SK-N-SH treated with all-trans-retinoic acid at 6 μM for 48 hours (cell line): ENCODE data around the gene FCN2.

Experiments
- ATAC-seq: fragments of 200-7000 bp; cut with Tn5 transposase; 3 replicates; pipeline ENCODE4 v1.9.1; 2020; ENCODE audit warnings: mild to moderate bottlenecking, moderate library complexity
- ARNTL ChIP-seq: fragments of 450-650 bp; formaldehyde crosslinking; IDR thresholded peaks from 2 replicates; pipeline ENCODE4 v1.5.0; 2020; ENCODE audit warnings: low read depth, mild to moderate bottlenecking, moderate library complexity, borderline replicate concordance
- BACH2 ChIP-seq: fragments of 250-450 bp; sonication (Bioruptor Pico); IDR thresholded peaks from 2 replicates; pipeline ENCODE4 v1.9.0; 2021; ENCODE audit warnings: mild to moderate bottlenecking, borderline replicate concordance
- CSDC2 ChIP-seq: fragments of 250-450 bp; sonication (Bioruptor Pico); IDR thresholded peaks from 2 replicates; pipeline ENCODE4 v1.5.0; 2020; ENCODE audit warnings: mild to moderate bottlenecking, moderate library complexity
- ESRRG ChIP-seq: fragments of 250-450 bp; sonication (Bioruptor Pico); IDR thresholded peaks from 2 replicates; pipeline ENCODE4 v1.6.1; 2021; ENCODE audit warnings: mild to moderate bottlenecking
- ISL1 ChIP-seq: fragments of 250-450 bp; sonication (Bioruptor Pico); IDR thresholded peaks from 2 replicates; pipeline ENCODE4 v2.1.2; 2022; ENCODE audit warnings: mild to moderate bottlenecking, moderate library complexity
- OSR1 ChIP-seq: fragments of 250-450 bp; sonication (Bioruptor Pico); IDR thresholded peaks from 2 replicates; pipeline ENCODE4 v1.8.0; 2022; ENCODE audit warnings: moderate library complexity, mild to moderate bottlenecking, inconsistent platforms
- PPARA ChIP-seq: fragments of 250-450 bp; sonication (Bioruptor Pico); IDR thresholded peaks from 2 replicates; pipeline ENCODE4 v1.5.0; 2020; ENCODE audit warnings: mild to moderate bottlenecking, borderline replicate concordance
- RARB ChIP-seq: fragments of 250-450 bp; sonication (Bioruptor Pico); IDR thresholded peaks from 2 replicates; pipeline ENCODE4 v1.8.0; 2021; ENCODE audit warnings: mild to moderate bottlenecking, moderate library complexity
- SNAI2 ChIP-seq: fragments of 250-450 bp; sonication (Bioruptor Pico); IDR thresholded peaks from 2 replicates; pipeline ENCODE4 v1.5.0; 2020; ENCODE audit warnings: mild to moderate bottlenecking, moderate library complexity
- TCF4 ChIP-seq: fragments of 250-450 bp; sonication (Bioruptor Pico); IDR thresholded peaks from 2 replicates; pipeline ENCODE4 v1.8.0; 2021; ENCODE audit warnings: mild to moderate bottlenecking, moderate library complexity, borderline replicate concordance
- TOX ChIP-seq: fragments of 250-450 bp; sonication (Bioruptor Pico); IDR thresholded peaks from 2 replicates; pipeline ENCODE4 v1.8.0; 2021; ENCODE audit warnings: mild to moderate bottlenecking, moderate library complexity, borderline replicate concordance
- ZC3H10 ChIP-seq: fragments of 250-450 bp; sonication (Bioruptor Pico); IDR thresholded peaks from 2 replicates; pipeline ENCODE4 v1.5.1; 2021; ENCODE audit warnings: mild to moderate bottlenecking, moderate library complexity
- ZFP3 ChIP-seq: fragments of 250-450 bp; sonication (Bioruptor Pico); IDR thresholded peaks from 2 replicates; pipeline ENCODE4 v1.5.0; 2020; ENCODE audit warnings: mild to moderate bottlenecking, moderate library complexity
- ZFP30 ChIP-seq: fragments of 450-650 bp; formaldehyde crosslinking; IDR thresholded peaks from 2 replicates; pipeline ENCODE4 v1.5.0; 2022; ENCODE audit warnings: mild to moderate bottlenecking, moderate library complexity
- ZNF565 ChIP-seq: fragments of 450-650 bp; formaldehyde crosslinking; conservative IDR thresholded peaks from 2 replicates; pipeline ENCODE4 v1.5.0; 2020; ENCODE audit warnings: low read depth, mild to moderate bottlenecking, moderate library complexity
- ZNF70 ChIP-seq: fragments of 450-650 bp; formaldehyde crosslinking; IDR thresholded peaks from 2 replicates; pipeline ENCODE4 v1.5.0; 2020; ENCODE audit warnings: mild to moderate bottlenecking, moderate library complexity
- ZNF8 ChIP-seq: fragments of 450-650 bp; formaldehyde crosslinking; IDR thresholded peaks from 2 replicates; pipeline ENCODE4 v1.5.0; 2020; ENCODE audit warnings: mild to moderate bottlenecking, moderate library complexity
- TF ChIP-seq, protein P1 (sequence below): fragments of 250-450 bp; sonication (Bioruptor Pico); IDR thresholded peaks from 2 replicates; pipeline ENCODE4 v1.8.0; 2020; ENCODE audit warnings: mild to moderate bottlenecking, moderate library complexity, borderline replicate concordance
- TF ChIP-seq, protein P2 (sequence below): fragments of 250-450 bp; sonication (Bioruptor Pico); IDR thresholded peaks from 2 replicates; pipeline ENCODE4 v1.5.0; 2020; ENCODE audit warnings: mild to moderate bottlenecking, moderate library complexity
- TF ChIP-seq, protein P3 (sequence below): fragments of 250-450 bp; sonication (Bioruptor Pico); IDR thresholded peaks from 2 replicates; pipeline ENCODE4 v1.8.0; 2021; ENCODE audit warnings: low read depth, mild to moderate bottlenecking, moderate library complexity, borderline replicate concordance
- TF ChIP-seq, protein P4 (sequence below): fragments of 250-450 bp; sonication (Bioruptor Pico); IDR thresholded peaks from 2 replicates; pipeline ENCODE4 v1.5.1; 2021; ENCODE audit warnings: mild to moderate bottlenecking, moderate library complexity
- TF ChIP-seq, protein P5 (sequence below): fragments of 250-450 bp; sonication (Bioruptor Pico); IDR thresholded peaks from 2 replicates; pipeline ENCODE4 v1.5.1; 2020; ENCODE audit warnings: low read depth, mild to moderate bottlenecking, moderate library complexity

Gene FCN2

DNA sequence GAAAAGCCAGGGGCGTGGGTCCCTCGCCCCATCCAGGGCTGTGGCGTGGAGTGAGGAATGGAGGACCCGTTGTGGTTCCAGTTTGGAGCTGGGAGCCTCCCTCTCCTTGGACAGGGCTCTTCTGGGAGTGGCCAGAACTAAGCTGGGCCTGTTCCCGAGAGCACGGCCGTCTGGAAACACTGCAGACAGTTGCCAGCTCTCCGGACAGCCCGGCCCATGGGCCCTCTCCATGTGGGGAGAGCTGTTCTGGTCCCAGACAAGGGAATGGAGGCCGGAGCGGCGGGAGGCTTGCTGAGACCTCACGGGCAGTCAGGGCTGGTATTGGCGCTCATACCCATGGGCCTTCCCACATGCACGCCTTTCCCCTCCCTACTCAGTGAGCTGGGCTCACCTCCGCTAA lies 45.2 kb upstream of the FCN2 start:
- TF ChIP-seq, protein P1, sequence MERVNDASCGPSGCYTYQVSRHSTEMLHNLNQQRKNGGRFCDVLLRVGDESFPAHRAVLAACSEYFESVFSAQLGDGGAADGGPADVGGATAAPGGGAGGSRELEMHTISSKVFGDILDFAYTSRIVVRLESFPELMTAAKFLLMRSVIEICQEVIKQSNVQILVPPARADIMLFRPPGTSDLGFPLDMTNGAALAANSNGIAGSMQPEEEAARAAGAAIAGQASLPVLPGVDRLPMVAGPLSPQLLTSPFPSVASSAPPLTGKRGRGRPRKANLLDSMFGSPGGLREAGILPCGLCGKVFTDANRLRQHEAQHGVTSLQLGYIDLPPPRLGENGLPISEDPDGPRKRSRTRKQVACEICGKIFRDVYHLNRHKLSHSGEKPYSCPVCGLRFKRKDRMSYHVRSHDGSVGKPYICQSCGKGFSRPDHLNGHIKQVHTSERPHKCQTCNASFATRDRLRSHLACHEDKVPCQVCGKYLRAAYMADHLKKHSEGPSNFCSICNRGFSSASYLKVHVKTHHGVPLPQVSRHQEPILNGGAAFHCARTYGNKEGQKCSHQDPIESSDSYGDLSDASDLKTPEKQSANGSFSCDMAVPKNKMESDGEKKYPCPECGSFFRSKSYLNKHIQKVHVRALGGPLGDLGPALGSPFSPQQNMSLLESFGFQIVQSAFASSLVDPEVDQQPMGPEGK (CRISPR knock-in tag): no peak
- no peak for TF ChIP-seq ISL1
- no peak for TF ChIP-seq BACH2 (CRISPR knock-in tag)
- no peak for TF ChIP-seq TOX (CRISPR knock-in tag)
- no peak for TF ChIP-seq ZC3H10 (CRISPR knock-in tag)
- TF ChIP-seq, protein P2, sequence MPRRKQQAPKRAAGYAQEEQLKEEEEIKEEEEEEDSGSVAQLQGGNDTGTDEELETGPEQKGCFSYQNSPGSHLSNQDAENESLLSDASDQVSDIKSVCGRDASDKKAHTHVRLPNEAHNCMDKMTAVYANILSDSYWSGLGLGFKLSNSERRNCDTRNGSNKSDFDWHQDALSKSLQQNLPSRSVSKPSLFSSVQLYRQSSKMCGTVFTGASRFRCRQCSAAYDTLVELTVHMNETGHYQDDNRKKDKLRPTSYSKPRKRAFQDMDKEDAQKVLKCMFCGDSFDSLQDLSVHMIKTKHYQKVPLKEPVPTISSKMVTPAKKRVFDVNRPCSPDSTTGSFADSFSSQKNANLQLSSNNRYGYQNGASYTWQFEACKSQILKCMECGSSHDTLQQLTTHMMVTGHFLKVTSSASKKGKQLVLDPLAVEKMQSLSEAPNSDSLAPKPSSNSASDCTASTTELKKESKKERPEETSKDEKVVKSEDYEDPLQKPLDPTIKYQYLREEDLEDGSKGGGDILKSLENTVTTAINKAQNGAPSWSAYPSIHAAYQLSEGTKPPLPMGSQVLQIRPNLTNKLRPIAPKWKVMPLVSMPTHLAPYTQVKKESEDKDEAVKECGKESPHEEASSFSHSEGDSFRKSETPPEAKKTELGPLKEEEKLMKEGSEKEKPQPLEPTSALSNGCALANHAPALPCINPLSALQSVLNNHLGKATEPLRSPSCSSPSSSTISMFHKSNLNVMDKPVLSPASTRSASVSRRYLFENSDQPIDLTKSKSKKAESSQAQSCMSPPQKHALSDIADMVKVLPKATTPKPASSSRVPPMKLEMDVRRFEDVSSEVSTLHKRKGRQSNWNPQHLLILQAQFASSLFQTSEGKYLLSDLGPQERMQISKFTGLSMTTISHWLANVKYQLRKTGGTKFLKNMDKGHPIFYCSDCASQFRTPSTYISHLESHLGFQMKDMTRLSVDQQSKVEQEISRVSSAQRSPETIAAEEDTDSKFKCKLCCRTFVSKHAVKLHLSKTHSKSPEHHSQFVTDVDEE (CRISPR knock-in tag): no peak
- TF ChIP-seq RARB (CRISPR knock-in tag): no peak
- TF ChIP-seq ZNF8 (CRISPR knock-in tag): no peak
- TF ChIP-seq ESRRG (CRISPR knock-in tag): no peak
- TF ChIP-seq PPARA: no peak
- TF ChIP-seq ZNF565 (CRISPR knock-in tag): no peak
- no peak for TF ChIP-seq ARNTL (CRISPR knock-in tag)
- TF ChIP-seq, protein P3, sequence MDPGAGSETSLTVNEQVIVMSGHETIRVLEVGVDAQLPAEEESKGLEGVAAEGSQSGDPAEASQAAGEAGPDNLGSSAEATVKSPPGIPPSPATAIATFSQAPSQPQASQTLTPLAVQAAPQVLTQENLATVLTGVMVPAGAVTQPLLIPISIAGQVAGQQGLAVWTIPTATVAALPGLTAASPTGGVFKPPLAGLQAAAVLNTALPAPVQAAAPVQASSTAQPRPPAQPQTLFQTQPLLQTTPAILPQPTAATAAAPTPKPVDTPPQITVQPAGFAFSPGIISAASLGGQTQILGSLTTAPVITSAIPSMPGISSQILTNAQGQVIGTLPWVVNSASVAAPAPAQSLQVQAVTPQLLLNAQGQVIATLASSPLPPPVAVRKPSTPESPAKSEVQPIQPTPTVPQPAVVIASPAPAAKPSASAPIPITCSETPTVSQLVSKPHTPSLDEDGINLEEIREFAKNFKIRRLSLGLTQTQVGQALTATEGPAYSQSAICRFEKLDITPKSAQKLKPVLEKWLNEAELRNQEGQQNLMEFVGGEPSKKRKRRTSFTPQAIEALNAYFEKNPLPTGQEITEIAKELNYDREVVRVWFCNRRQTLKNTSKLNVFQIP (CRISPR knock-in tag): no peak
- TF ChIP-seq SNAI2: no peak
- TF ChIP-seq OSR1 (CRISPR knock-in tag): no peak
- TF ChIP-seq, all 23 proteins: peak for 0
- no peak for ATAC-seq

DNA sequence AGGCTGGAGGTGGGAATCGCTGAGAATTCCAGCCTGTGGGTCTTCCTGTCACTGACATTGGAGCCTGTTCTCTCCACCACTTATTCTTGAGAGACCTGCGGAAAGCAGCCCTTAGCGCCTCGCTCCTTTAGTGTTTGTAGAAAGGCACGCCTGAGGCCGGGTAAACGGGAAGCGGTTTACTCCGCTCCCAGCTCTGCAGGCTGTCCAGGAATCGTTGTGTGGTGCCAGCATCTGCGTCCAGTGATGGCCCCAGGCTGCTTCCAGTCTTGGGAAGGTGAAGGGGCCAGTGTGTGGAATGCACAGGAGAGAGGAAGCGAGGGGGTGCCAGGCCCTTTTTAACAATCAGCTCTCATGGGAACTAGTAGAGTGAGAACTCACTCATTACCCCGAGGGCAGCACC lies 44.6 kb upstream of the FCN2 start:
- TF ChIP-seq, protein P3 (CRISPR knock-in tag): no peak
- no peak for TF ChIP-seq ZC3H10 (CRISPR knock-in tag)
- TF ChIP-seq ZFP30 (CRISPR knock-in tag): no peak
- TF ChIP-seq, protein P4, sequence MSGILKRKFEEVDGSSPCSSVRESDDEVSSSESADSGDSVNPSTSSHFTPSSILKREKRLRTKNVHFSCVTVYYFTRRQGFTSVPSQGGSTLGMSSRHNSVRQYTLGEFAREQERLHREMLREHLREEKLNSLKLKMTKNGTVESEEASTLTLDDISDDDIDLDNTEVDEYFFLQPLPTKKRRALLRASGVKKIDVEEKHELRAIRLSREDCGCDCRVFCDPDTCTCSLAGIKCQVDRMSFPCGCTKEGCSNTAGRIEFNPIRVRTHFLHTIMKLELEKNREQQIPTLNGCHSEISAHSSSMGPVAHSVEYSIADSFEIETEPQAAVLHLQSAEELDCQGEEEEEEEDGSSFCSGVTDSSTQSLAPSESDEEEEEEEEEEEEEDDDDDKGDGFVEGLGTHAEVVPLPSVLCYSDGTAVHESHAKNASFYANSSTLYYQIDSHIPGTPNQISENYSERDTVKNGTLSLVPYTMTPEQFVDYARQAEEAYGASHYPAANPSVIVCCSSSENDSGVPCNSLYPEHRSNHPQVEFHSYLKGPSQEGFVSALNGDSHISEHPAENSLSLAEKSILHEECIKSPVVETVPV (CRISPR knock-in tag): no peak
- TF ChIP-seq, protein P5, sequence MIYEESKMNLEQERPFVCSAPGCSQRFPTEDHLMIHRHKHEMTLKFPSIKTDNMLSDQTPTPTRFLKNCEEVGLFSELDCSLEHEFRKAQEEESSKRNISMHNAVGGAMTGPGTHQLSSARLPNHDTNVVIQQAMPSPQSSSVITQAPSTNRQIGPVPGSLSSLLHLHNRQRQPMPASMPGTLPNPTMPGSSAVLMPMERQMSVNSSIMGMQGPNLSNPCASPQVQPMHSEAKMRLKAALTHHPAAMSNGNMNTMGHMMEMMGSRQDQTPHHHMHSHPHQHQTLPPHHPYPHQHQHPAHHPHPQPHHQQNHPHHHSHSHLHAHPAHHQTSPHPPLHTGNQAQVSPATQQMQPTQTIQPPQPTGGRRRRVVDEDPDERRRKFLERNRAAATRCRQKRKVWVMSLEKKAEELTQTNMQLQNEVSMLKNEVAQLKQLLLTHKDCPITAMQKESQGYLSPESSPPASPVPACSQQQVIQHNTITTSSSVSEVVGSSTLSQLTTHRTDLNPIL: no peak
- no peak for TF ChIP-seq CSDC2 (CRISPR knock-in tag)
- TF ChIP-seq ARNTL (CRISPR knock-in tag): no peak
- no peak for TF ChIP-seq RARB (CRISPR knock-in tag)
- TF ChIP-seq TCF4: no peak
- no peak for TF ChIP-seq ZFP3
- no peak for TF ChIP-seq ZNF70 (CRISPR knock-in tag)
- no peak for TF ChIP-seq ESRRG (CRISPR knock-in tag)
- no peak for TF ChIP-seq SNAI2
- ATAC-seq: no peak
